ENCODE data around the gene DYNC1H1. TPM values are rescaled to one million over a fixed set of nuclear protein-coding genes. Genes with fewer than 3 reads are reported as not detected.

Gene DYNC1H1
- total RNA-seq, 1 donor from 2014 or later = 277 TPM

DNA sequence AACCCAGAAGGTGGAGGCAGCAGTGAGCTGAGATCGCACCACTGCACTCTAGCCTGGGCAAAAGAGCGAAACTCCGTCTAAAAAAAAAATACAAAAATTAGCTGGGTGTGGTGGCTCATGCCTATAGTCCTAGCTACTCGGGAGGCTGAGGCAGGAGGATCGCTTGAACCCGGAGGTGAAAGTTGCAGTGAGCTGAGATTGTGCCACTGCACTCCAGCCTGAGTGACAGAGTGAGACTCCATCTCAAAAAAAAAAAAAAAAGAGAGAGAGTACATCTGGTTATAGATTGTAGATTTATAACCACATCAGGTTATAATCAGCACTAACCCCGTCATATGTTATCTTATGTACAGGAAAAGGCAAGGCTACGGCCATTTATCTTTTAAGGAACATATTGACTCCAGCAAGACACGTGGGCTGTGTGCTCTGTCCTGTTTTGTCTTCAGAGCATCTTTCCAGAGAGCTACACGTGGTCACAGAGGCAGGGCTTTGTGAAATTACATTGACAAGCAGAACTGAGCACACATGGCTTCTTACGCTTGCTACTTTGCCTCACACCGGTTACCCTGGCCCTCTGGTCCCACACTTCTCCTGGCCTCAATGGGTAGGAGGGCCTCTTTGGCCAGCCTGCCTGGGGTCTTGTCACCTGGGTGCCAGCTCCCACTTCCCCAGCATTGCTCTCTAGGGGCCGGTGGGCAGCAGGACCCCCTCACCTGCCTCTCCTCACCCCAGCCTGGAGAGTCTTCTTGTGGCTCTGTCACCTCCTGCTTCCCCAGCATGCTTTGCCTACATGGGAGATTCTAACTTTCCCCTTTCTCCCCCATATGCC lies 6.8 kb upstream of the DYNC1H1 start:
- FAIRE-seq = no peak
- no peak for DNase-seq (ENCODE audit: low read depth)
- Histone ChIP-seq H3K4me3 (ENCODE audit: low read depth, low read length) (no peak overlapping the region), H3K27me3 (ENCODE audit: control insufficient read depth, insufficient read depth, low read length) (no peaks in the 10 kb centered on the region), H3K36me3 (ENCODE audit: control insufficient read depth, insufficient read depth, low read length) (no peaks in the 10 kb centered on the region)
- TF ChIP-seq, protein P1, sequence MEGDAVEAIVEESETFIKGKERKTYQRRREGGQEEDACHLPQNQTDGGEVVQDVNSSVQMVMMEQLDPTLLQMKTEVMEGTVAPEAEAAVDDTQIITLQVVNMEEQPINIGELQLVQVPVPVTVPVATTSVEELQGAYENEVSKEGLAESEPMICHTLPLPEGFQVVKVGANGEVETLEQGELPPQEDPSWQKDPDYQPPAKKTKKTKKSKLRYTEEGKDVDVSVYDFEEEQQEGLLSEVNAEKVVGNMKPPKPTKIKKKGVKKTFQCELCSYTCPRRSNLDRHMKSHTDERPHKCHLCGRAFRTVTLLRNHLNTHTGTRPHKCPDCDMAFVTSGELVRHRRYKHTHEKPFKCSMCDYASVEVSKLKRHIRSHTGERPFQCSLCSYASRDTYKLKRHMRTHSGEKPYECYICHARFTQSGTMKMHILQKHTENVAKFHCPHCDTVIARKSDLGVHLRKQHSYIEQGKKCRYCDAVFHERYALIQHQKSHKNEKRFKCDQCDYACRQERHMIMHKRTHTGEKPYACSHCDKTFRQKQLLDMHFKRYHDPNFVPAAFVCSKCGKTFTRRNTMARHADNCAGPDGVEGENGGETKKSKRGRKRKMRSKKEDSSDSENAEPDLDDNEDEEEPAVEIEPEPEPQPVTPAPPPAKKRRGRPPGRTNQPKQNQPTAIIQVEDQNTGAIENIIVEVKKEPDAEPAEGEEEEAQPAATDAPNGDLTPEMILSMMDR (IDR thresholded peaks at IDR 0.05; ENCODE audit: insufficient read depth, low read length, severe bottlenecking) = no peak

DNA sequence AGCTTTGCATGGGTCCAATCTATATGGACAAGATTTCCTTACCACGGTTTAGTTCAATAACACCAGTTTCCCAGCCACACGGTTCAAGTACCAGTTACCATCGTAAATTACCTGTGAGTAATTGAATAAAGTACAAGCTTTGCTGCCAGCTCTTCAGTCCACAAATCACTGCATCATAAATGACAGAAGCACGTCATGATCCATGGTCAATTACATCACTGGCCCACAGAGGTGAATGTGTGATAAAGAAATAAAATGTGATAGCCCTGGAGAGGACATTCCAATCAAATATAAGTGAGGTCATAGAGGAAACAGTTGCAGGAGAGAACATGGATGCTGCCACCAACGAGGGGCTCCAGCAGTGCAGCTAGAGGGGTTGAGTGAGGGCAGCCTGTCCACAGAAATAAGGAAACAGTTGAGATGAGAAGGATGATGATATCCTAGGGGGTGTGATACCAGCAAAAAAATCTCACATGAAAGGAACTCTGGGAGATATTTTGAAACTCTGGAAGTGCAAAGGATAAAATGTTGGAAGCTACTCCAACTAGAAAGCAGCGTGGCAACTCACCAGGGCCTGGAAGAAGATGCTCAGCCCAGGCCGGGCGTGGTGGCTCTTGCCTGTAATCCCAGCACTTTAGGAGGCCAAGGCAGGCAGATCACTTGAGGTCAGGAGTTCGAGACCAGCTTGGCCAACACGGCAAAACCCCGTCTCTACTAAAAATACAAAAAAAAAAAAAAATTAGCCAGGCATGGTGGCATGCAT lies 5.8 kb upstream of the DYNC1H1 start:
- TF ChIP-seq, protein P1 (IDR thresholded peaks at IDR 0.05; ENCODE audit: insufficient read depth, low read length, severe bottlenecking) = no peak
- no peaks in the 10 kb centered on the region for H3K27me3 ChIP-seq (ENCODE audit: control insufficient read depth, insufficient read depth, low read length)
- DNase-seq (ENCODE audit: low read depth) (no peak), FAIRE-seq (no peak)
- H3K4me3 ChIP-seq (ENCODE audit: low read depth, low read length) = no peak overlapping the region
- H3K36me3 ChIP-seq (ENCODE audit: control insufficient read depth, insufficient read depth, low read length) = no peaks in the 10 kb centered on the region

- H3K27me3 ChIP-seq (ENCODE audit: control insufficient read depth, insufficient read depth, low read length) = no peaks in the 10 kb centered on the region
- H3K4me3 ChIP-seq (ENCODE audit: low read depth, low read length) = no peak overlapping the region
- FAIRE-seq = no peak
- TF ChIP-seq, protein P1 (IDR thresholded peaks at IDR 0.05; ENCODE audit: insufficient read depth, low read length, severe bottlenecking) = no peak
- no peaks in the 10 kb centered on the region for H3K36me3 ChIP-seq (ENCODE audit: control insufficient read depth, insufficient read depth, low read length)
- no peak for DNase-seq (ENCODE audit: low read depth)
Observed at GRCh38 chr14:101959277-101959676, 5.1 kb upstream of the DYNC1H1 start.

GRCh38 chr14:101960225-101960624 lies 4.1 kb upstream of the DYNC1H1 start:
- Histone ChIP-seq H3K36me3 (ENCODE audit: control insufficient read depth, insufficient read depth, low read length) (no peaks in the 10 kb centered on the region), H3K4me3 (ENCODE audit: low read depth, low read length) (no peak overlapping the region), H3K27me3 (ENCODE audit: control insufficient read depth, insufficient read depth, low read length) (no peaks in the 10 kb centered on the region)
- DNase-seq (ENCODE audit: low read depth) (no peak), FAIRE-seq (no peak)
- TF ChIP-seq, protein P1 (IDR thresholded peaks at IDR 0.05; ENCODE audit: insufficient read depth, low read length, severe bottlenecking) = peak; percentile 64

DNA sequence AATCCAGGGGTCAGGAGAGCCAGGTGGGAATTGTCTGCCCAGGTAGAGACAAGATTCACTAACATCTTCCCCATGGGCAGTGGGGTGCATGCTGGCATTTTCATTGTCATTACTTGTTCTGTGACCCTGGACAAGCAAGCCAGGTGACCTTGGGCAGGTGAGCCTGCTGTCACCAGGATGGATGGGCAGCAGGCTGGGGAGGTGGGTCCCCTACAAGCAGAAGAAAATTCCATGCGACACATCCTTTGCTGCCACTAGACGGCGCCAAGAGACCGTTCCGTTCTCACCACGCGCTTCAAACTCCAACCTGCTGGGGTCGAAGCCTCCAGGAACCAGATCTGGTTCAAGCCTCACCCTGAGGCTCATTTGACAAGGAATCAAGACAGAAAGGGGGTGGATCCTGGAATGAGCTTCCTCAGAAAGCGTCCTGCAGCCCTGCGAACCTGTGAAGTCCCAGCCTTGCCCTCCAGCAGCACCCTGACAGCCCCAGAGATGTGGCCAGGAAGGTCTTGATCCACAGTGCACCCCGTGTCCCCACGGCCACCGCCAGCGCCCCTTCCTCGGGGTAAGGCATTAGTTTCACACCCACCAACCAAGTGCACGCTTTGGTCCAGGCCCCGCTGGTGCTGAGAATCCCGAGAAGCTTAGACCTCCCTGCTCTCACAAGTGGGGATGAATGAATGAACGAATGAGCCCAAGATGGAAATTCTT lies 3.2 kb upstream of the DYNC1H1 start:
- Histone ChIP-seq H3K36me3 (ENCODE audit: control insufficient read depth, insufficient read depth, low read length) (no peaks in the 10 kb centered on the region), H3K27me3 (ENCODE audit: control insufficient read depth, insufficient read depth, low read length) (no peaks in the 10 kb centered on the region), H3K4me3 (ENCODE audit: low read depth, low read length) (no peak overlapping the region)
- no peak for FAIRE-seq
- DNase-seq (ENCODE audit: low read depth) = peak; percentile 66
- TF ChIP-seq, protein P1 (IDR thresholded peaks at IDR 0.05; ENCODE audit: insufficient read depth, low read length, severe bottlenecking) = peak; percentile 100

All from bronchial epithelial cell (primary cell).